GM18951 (cell line): ENCODE results near the gene FAM240A.
"Not testable (repeated sequence)": the region's sequence is repeated elsewhere in the genome, so short reads cannot be mapped to it uniquely, and the experiment has no call there.

Experiments used
- POLR2A ChIP-seq: IDR thresholded peaks from 4 replicates; pipeline ENCODE4 v1.6.1; 2011; ENCODE audit warnings: mild to moderate bottlenecking; ENCODE audit not compliant: insufficient read length, insufficient read depth; ENCODE audit errors: extremely low read depth
- in situ Hi-C: fragments of 300-500 bp; cut with MboI; formaldehyde crosslinking; loops from one replicate; pipeline ENCODE4 v1.12.0; 2022; ENCODE audit warnings: low sequenced_read_pairs, mixed read lengths, inconsistent platforms; ENCODE audit not compliant: unreplicated experiment

FAM240A gene

GRCh38 chr3:46578973-46579755, 33.2 kb upstream of the FAM240A start:
- in situ Hi-C loops, result no loop called here
- TF ChIP-seq POLR2A, result no peak

- in situ Hi-C loops, result no loop called here
- no peak for TF ChIP-seq POLR2A
Observed at GRCh38 chr3:46579756-46580286, 32.5 kb upstream of the FAM240A start.

DNA sequence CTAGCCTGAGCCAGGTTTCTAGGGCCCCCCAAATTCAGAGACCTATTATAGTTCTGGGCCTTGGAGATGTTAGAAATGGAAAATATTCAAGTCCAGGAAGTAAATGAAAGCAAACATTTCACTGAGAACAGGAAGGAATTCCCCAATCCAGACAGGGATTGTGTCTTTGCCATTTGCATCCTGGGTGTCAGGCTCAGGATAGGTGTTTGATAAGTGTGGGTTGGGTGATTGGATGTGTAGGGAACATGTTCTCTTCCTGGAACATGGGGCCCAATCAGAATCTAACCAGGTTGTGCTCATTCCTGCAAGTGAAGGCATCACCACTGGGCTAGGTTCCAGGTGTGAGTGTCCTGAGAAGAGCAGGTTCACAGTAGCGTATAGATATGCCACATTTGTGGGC, 31.6 kb upstream of the FAM240A start:
- in situ Hi-C loops, result no loop called here
- TF ChIP-seq POLR2A, result no peak

GRCh38 chr3:46584598-46585467, 27.5 kb upstream of the FAM240A start:
- TF ChIP-seq POLR2A, result no peak
- in situ Hi-C loops, result no loop called here

- in situ Hi-C loops, result no loop called here
- no peak for TF ChIP-seq POLR2A
Observed at GRCh38 chr3:46585799-46586693, 26.3 kb upstream of the FAM240A start.

GRCh38 chr3:46586738-46587246, 25.5 kb upstream of the FAM240A start:
- no peak for TF ChIP-seq POLR2A
- in situ Hi-C loops, result no loop called here

GRCh38 chr3:46587268-46587667, 25.1 kb upstream of the FAM240A start:
- in situ Hi-C loops, result not testable (repeated sequence)

DNA sequence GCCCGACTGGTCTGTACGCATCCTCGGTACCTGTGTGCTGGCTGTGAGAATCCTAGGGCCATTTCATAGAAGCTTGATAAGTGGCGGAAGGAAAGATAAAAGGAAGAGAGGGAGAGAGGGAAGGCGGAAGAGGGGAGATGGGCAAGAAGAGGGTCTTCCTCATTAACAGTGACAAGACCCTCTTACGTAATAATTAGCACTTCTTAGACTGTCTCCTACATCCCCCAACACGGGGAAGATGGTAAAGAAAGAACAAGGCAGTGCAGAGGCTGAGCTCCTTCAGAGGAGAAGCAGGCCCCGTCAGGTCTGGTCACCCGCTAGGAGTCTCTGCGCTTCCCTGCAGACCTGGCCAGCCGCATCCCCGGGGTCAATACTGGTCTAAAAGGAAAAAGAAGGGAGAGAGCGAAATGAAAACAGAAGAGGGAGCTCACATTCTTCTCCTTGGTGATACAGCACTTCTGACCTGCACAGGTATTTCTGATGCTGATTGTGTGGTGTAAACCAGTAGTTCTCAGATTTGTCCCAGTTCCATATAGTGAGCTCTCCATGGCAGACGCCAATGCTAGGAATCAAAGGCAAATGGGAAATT, 19.0 kb upstream of the FAM240A start:
- in situ Hi-C loops, result no loop called here

GRCh38 chr3:46593979-46594378, 18.3 kb upstream of the FAM240A start:
- TF ChIP-seq POLR2A, result no peak
- in situ Hi-C loops, result no loop called here

More for the DNA sequence above, 19.0 kb upstream of the FAM240A start:
- TF ChIP-seq POLR2A, result no peak

DNA sequence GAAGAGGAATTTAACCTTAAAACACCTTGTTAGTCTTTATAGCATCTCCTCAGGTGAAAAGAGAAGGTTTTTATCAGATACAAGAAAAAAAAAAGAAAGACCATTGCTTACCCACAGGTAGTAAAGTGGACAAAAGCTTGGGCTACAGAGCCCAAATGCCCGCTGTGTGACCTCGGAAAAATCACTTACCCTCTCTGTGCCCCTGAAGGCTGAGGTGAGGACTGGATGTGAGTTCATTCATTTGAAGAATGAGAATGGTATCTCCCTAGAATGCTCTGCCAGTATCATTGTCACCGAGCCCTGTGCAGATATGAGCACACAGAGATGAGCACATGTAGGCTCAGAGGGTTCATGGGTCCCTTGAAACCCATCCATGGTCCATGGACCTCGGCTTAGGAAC, 17.6 kb upstream of the FAM240A start:
- no peak for TF ChIP-seq POLR2A
- in situ Hi-C loops, result no loop called here

DNA sequence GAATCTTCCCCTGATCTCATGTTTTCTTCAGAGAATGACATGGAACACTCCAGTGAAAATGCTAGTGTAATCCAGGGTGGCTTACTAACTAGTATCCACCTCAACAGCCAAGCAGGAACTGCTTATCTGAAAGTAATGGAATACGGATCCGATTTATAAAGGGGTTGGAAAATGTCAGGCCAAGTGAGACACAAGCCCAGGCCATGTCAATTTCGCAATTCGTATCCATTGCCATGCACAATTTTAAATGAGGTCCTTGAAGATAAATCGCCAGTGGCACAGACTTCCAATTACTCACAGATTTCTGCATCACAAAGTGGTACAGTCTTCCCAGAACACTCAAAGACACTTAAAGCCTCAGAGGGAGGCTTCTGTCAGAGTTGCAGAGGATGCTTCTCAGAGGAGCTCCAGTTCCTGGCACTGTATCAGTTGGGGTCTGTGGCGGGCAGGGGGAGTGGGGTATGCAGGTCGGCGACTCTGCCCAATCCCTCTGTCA, 16.5 kb upstream of the FAM240A start:
- no peak for TF ChIP-seq POLR2A
- in situ Hi-C loops, result no loop called here

GRCh38 chr3:46599590-46599989, 12.7 kb upstream of the FAM240A start:
- in situ Hi-C loops, result no loop called here
- no peak for TF ChIP-seq POLR2A

DNA sequence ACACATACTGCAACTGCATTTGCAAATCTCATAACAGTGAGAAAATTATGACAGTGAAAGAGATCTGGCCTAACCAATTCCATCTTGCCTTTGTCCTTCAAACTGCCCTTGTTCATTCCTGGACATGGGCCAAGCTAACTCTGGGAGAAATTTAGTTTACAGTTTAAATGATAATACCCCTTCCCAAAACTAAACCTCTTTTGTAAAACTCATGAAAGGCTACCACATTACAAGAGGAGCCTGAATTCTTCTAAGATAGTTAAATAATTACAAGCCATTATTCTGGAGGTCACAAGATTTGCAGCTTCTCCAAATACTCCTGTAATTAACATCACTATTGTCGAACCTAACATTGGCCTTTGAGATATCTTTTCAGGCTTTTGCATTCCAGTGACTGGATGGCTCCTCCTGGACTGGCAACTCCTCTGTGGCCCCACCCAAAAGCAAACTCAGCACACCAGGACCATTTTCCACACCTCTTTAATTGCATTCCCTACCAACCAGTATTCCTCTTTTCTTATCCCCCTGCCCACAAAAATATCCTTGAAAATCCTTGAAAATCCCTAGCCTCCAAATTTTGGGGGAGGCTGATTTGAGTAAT, 8.8 kb upstream of the FAM240A start:
- in situ Hi-C loops, result no loop called here
- TF ChIP-seq POLR2A, result no peak
